ENCODE data around the gene FBXO2.

- TF ChIP-seq CTCF (conservative IDR thresholded peaks at IDR 0.05 in 1 of 2, IDR thresholded peaks at IDR 0.05 in 1 of 2; ENCODE audit: low read depth in 1 of 2, low read length in 2 of 2), result no peak
- TF ChIP-seq EZH2 (IDR thresholded peaks at IDR 0.05; ENCODE audit: low read length, missing control alignments), result no peak
Measured at GRCh38 chr1:11622398-11622797, 31.8 kb downstream of the FBXO2 start.

Data from fibroblast of lung (primary cell).